GM19240 (cell line): ENCODE measurements around the gene ISLR2.

ENCODE experiments used
- DNase-seq: peaks from one replicate; pipeline ENCODE4 v3.0.0; 2011; ENCODE audit warnings: low spot score; ENCODE audit not compliant: insufficient read length

ISLR2 gene

DNA sequence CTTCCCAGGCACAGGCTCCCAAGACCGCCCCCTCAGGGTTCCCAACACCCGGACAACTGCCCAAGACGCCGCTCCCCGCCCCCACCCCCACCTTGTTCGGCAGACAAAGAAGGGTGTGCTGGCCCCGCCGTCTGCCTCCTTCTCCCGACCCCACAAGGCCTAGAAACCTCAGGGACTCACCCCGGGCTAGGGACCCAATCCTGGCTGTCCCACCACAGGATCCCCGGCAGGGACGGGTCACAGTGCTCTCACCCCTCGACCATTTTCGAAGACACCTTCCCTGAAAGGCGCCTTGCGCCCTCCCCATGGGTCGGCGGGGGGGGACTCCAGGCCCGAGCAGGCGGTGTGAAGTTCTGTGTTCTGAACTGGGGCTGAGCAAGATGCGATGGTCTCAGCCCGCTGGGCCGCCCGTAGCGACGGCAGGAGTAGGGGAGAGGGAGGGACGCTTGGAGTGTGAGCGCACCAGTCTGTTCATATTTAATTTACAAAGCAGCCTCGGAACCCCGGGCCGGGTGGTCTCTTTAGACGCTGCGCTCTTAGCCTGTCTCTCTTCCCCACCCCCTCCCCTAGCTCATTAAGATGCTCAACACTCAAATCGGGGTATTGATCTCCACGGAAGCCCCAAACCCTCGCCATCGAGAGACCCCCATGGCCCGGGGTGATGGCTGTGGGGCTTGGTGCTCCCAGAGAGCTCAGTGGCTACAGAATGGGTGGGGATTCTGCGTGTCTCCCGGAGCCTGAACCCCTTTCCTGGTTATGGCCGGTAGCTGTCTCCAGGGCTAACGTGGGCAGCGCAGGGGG is 1.4 kb upstream of the ISLR2 start:
- DNase-seq, result no peak

DNA sequence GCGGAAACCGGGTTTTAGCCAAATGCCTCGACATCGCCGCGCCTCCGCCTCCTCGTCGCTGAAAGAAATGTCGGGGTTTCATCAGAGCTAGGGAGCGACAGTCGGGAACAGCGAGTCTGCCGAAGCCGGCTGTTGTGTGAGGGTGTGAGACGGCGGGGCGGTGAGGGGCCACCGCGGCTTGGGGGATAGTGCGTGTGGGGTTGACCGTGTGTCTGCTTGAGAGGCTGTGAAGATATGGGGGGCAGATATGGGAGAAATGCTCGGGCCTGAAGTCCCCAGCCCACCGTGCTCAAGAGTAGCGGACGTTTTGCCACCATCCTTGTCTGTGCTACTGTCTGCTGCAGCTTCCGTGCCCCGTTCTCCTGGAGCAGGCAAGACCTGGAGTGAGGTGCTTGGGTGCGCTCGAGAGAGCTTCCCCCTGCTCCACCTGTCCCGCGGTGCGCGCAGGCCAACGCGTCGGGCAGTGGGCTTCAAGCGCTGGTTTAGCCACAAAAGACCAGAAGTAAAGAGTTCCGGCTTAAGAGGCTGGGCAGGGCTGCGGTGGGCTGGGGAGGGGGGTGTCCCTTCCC is 716 bp upstream of the ISLR2 start:
- DNase-seq, result no peak

DNA sequence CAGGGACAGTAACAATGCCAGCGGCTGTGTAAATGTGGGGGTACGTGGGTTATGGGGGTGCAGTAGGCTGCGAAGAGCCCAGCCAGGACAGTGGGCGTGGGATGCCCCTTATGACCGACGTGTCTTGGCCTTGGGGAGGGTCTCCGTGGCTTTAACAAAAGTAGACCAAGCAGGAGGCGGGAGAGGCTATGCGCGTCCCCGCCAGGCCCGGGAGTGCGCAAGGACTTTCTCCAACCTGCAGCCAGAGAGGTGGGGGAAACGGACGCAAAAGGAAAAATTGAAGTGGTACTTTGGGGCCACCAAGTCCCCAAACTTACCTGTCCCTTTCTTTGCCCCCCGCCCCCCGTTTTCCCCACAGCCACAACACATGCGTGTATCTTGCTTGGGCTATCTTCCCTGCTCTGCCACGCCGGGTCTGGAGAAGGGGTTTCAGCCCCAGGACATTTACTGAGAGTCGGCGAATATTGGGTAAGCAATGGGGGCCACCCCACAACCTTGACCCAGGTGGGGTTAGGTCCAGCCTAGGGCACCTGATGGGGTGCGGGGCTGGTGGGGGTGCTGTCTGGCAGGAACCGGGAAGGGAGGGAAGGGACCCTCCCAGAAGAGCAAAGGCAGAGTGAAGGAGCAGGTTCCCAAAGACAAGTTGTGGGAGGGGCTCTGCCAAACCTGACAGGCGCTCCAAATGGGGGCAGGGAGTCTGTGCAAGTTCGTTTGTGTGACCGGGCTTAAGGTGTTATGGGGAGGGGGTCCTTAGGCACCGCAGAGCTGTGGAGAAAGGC is 652 bp downstream of the ISLR2 start:
- DNase-seq, result no peak

DNA sequence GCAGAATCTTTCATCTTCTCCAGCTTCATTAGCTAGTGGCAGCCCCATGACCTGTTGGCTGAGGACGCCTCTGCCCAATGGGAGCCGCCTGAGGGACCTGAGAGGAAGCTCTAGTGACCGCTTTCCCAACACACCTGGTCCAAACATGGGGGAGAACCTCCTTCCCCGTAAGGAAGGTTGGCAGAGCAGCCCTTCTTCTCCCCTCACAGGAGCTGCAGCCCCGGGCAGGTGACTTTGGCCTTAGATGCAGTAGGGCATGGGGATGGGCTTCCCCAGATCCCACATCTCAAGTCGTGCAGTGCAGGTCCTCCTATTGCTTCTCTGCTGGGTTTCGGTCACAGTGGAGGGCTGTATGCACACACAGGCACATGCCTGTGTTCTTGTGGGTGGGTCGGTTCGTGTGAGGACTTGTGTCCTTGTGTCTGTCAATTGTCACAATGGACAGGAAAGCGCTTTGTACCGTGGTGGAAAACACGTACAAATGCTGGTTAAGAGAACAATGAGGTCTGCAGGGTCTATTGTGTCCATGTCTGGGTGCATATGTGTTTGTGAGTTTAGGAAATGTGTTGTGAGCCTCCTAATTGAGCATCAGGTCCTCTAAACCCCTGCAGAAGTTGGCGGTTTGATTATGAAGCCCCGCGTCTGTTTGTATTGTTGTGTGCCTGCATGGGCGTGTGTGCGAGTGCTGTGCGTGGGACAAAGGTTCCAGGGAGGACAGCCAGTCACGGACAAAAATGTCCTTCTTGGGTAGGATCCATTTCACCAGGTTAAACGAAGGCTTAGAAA is 1.4 kb downstream of the ISLR2 start:
- no peak for DNase-seq

DNA sequence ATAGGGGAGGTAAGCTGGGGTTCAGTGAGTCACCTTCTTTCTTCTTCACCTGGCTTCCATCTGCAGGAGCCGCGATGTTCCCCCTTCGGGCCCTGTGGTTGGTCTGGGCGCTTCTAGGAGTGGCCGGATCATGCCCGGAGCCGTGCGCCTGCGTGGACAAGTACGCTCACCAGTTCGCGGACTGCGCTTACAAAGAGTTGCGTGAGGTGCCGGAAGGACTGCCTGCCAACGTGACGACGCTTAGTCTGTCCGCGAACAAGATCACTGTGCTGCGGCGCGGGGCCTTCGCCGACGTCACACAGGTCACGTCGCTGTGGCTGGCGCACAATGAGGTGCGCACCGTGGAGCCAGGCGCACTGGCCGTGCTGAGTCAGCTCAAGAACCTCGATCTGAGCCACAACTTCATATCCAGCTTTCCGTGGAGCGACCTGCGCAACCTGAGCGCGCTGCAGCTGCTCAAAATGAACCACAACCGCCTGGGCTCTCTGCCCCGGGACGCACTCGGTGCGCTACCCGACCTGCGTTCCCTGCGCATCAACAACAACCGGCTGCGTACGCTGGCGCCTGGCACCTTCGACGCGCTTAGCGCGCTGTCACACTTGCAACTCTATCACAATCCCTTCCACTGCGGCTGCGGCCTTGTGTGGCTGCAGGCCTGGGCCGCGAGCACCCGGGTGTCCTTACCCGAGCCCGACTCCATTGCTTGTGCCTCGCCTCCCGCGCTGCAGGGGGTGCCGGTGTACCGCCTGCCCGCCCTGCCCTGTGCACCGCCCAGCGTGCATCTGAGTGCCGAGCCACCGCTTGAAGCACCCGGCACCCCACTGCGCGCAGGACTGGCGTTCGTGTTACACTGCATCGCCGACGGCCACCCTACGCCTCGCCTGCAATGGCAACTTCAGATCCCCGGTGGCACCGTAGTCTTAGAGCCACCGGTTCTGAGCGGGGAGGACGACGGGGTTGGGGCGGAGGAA is 2.6 kb downstream of the ISLR2 start:
- DNase-seq, result no peak

DNA sequence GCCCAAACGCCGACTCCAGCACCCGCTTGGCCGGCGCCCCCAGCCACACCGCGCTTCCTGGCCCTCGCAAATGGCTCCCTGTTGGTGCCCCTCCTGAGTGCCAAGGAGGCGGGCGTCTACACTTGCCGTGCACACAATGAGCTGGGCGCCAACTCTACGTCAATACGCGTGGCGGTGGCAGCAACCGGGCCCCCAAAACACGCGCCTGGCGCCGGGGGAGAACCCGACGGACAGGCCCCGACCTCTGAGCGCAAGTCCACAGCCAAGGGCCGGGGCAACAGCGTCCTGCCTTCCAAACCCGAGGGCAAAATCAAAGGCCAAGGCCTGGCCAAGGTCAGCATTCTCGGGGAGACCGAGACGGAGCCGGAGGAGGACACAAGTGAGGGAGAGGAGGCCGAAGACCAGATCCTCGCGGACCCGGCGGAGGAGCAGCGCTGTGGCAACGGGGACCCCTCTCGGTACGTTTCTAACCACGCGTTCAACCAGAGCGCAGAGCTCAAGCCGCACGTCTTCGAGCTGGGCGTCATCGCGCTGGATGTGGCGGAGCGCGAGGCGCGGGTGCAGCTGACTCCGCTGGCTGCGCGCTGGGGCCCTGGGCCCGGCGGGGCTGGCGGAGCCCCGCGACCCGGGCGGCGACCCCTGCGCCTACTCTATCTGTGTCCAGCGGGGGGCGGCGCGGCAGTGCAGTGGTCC is 3.5 kb downstream of the ISLR2 start:
- no peak for DNase-seq

DNA sequence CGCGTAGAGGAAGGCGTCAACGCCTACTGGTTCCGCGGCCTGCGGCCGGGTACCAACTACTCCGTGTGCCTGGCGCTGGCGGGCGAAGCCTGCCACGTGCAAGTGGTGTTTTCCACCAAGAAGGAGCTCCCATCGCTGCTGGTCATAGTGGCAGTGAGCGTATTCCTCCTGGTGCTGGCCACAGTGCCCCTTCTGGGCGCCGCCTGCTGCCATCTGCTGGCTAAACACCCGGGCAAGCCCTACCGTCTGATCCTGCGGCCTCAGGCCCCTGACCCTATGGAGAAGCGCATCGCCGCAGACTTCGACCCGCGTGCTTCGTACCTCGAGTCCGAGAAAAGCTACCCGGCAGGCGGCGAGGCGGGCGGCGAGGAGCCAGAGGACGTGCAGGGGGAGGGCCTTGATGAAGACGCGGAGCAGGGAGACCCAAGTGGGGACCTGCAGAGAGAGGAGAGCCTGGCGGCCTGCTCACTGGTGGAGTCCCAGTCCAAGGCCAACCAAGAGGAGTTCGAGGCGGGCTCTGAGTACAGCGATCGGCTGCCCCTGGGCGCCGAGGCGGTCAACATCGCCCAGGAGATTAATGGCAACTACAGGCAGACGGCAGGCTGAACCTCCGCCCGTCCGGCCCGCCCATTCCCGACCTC is 4.1 kb downstream of the ISLR2 start:
- DNase-seq, result no peak

DNA sequence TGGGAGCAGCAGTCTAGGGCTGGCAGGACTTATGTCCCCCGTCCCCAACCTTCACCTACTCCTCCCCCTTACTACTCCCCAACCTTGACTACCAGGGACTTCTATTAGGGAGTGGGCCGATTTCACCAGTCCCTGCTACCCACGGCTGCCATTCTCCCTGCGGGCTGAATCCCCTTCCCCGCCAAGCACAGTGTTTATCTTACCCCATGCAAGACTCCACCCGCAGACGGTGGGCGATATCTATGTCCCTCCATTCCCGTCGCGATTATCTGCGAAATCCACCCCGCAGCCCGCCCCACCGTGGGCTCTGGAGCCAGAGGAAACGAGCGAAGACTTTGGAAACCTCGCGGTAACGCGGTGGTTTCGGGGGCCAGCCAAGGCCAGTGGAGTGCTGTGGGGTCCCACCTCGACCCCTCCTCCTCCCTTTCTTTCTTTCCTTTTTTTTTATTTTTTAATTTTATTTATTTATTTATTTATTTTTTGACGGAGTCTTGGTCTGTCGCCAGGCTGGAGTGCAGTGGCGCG is 4.7 kb downstream of the ISLR2 start:
- DNase-seq, result no peak

DNA sequence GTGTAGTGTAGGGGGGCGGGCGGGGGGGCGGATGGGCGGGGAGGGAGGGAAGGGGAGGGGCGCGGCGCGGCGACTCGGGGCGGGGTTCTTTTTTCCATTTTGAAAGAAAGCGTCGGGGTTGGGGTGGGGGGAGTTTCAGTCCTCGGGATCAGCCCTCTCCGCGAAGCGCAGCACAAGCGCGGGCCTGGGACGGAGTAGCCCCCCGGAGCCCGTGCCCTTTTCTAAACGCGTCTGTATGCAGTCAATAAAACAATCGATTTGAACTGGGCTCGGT is 6.1 kb downstream of the ISLR2 start:
- no peak for DNase-seq

DNA sequence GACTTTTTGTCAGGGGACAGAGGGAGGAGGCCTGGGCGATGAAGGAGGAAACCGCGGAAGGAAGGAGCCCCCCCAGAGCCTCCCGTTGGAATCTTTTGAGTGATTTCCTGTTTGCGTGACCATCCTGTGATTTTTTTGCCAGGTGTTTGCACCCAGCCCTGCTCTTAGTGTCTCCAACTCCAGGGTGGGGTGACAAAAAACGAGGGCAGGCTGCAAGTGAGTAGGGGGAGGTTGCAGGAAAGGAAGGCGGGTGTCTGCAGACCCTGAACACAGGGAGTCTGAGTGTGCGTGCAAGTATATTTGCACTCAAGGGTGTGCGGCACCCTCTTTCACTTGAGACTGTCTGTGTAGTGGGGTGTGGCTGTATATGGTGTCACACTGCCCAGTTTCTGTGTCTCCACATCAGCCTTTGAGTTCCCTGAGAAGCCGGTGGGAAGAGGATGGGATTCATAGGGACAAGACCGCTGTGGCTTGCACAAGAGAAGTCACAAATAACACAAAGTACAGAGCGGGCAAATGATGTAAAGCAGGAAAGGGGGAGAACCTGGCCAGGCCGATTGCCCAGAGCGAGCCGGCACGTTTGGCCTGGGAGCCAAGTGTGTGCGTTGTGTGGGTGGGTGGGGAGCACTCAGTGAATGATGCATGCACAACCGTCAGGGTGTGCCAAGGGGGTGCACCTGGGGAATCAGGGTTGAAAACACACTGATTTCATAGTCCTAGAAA is 6.6 kb downstream of the ISLR2 start:
- DNase-seq, result no peak

DNA sequence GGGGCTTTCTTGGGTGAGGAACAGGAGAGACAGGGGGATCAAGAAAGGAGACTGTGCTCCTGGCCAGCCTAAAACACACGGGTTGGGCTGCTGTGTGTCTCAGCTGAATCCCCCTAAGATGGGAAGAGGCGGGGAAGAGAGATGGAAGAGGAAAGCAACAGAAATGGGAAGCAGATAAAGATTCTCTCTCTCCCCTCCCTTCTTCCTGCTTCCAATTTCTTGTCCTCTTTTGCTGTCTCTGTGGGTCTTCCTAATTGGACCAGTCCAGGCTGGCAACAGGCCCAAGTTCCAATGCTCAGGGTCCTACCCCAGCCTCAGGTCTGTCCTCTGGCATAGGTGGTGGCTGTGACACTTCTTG is 7.1 kb downstream of the ISLR2 start:
- no peak for DNase-seq

DNA sequence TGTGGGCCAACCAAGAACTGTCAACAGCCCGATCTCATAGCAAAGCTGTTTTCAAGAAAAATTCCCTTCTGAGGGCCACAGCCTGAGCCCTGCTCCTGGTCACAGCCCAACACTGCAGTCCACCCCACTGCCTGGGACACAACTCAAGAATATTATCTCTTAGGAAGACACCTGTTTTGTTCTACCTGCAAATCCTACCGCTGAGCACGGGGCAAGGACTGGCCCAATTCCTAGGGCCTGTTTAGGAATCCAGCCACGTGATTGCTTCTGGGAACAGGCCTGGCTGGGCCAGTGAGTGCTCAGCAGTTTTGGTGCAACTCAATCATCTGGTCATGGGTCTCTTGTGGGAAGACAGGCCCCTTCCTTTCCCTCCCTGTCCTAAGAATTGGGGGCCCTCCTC is 8.3 kb downstream of the ISLR2 start:
- DNase-seq, result no peak

DNA sequence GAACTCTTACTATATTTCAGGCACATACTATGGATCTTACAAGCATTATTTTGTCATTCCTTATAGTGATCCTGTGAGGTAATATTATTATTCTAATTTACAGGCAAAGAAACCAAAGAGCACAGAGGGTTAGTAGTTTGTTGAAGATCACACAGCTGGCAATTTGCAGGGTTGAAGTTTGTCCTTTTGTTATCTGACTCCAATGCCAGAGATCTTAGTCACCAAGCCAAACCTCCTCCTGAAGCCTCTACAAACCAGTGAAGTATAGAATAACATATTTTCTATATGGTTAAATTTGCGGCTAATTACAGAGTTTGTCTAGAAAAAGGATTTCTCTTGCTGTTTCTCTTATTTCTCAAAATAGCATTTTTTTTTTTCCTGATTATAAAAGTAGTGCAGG is 11.2 kb downstream of the ISLR2 start:
- no peak for DNase-seq

DNA sequence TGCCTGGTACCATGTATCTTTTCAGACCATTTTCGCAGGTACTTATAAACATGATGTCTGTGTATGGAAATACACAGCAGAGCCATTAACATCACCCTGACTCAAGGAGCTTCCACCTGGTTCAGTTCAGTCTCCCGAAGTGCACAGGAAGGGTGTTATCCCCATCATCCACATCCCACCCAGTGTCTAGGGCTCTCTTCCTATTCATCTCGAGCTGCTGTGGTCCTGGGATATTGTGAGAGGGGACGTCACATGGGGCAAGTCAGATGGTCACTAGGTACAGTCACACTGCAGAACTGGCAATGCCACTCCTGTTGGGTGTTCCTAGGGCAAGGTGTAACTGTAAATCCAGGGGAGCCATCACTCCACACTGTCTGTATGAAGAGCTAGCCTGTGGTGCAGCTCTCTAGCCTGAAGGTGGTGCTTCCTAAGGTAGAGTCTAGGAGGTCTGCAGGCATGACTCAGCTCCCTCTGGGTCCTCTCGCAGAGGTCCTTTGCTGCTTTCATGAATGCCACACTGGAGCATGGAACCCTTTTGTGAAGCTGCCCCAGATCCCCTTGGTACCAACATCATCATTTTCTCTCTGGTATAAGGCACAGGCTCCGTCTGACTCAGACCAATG is 13.9 kb downstream of the ISLR2 start:
- no peak for DNase-seq

DNA sequence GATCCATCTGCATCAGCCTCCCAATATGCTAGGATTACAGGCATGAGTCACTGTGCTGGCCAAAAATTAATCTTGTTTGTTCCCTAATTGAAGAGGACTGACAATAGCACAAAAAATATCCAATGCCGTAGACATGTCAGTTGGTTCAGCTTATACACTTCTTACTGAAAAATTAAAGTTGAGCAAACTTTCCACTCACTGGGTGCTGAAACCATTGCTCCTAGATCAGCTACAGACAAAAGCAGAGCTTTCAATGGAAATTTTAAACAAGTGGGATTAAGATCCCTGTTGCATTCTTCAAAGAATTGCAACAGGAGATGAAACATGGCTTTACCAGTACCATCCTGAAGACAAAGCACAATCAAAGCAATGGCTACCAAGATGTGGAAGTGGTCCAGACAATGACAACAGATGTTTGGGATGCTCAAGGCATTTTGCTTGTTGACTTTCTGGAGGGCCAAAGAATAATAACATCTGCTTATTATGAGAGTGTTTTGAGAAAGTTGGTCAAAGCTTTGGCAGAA is 16.0 kb downstream of the ISLR2 start:
- no peak for DNase-seq

DNA sequence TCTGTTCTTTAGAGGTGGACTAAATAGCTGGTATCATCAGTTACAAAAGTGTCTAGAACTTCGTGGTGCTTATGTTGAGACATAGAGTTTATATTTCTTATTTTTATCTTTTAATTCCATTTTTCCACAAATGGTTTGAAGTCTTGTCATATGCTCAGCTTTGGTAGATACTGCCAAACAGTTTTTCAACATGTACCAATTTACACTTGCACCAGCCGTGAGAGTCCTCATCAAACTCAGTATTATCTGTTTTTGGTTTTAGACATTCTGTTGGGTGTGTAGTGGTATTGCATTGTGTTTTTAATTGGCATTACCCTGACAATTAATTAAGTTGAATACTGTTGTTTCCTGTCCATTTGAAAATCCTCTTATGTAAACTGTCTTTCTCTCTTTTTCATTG is 16.7 kb downstream of the ISLR2 start:
- DNase-seq, result no peak

DNA sequence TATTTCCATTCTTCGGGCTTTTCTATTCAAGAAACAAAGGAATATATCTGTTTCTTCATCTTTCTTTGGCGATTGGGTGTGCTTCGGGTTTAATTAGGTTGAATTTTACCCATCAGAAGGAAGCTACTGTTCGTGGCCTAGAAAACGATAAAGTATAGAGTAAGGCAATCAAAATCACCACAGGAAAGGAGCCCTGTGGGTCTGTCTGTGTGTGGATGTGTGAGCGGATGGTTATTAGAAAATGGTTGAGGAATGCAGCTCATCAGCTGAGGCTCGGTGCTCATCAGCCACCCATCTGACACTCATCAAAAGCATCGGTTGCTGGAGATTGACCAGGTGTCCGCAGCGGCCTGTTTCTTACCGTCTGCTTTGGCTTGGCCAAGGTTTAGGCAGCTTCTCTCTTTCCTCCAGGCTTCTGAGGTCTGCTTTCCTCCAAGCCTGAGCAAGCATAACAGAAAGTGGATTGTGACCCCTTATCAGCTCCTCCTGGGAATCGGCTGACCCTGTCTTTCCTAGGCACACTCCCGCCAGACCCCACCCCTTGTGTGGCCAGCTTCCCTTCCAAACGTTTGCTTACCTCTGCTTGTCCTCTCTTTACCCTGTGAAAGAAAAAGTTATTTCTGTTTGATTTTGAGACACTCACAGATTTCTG is 25.5 kb downstream of the ISLR2 start:
- no peak for DNase-seq
